Neural progenitor cell (in vitro differentiated cells): ENCODE results near the gene IMPDH1.
"Not testable (repeated sequence)": the region's sequence is repeated elsewhere in the genome, so short reads cannot be mapped to it uniquely, and the experiment has no call there.

Source experiments
- CTCF ChIP-seq: fragments of 200-600 bp; sonication (generic); IDR thresholded peaks from 2 replicates; pipeline ENCODE4 v1.5.1; 2017; ENCODE audit warnings: antibody characterized with exemption, mild to moderate bottlenecking
- EZH2 ChIP-seq: fragments of 200-600 bp; sonication (generic); IDR thresholded peaks from 2 replicates; pipeline ENCODE4 v1.6.1; 2017; ENCODE audit warnings: antibody characterized with exemption, mild to moderate bottlenecking, moderate library complexity
- EZH2phosphoT487 ChIP-seq: fragments of 200-600 bp; sonication (generic); IDR thresholded peaks from 2 replicates; pipeline ENCODE4 v1.6.1; 2017; ENCODE audit warnings: antibody characterized with exemption

GRCh38 chr7:128457385-128457784 is 47.6 kb upstream of the IMPDH1 start:
- TF ChIP-seq CTCF, EZH2, EZH2phosphoT487: not testable (repeated sequence)
